OCI-LY7 (cell line): ENCODE measurements around the gene VWF. TPM values are rescaled to one million over a fixed set of nuclear protein-coding genes. Genes with fewer than 3 reads are reported as not detected.

Experiments
- BruUV-seq: library from RNA; stranded (reverse); fragments of 400-500 nt; replicated peaks from 2 replicates; lab custom pipeline; 2021; lab: Mats Ljungman, UMichigan
- CTCF ChIA-PET: fragments of 300-600 bp; sonication (Branson Sonifier 250); formaldehyde crosslinking; loops from one replicate; lab custom pipeline; 2022; ENCODE audit warnings: antibody characterized with exemption; ENCODE audit not compliant: unreplicated experiment; lab: Charles Lee
- POLR2A ChIA-PET: fragments of 300-600 bp; sonication (Branson Sonifier 250); formaldehyde crosslinking; loops from one replicate; lab custom pipeline; 2022; ENCODE audit warnings: antibody characterized with exemption; lab: Charles Lee
- DNase-seq: peaks from one replicate; pipeline ENCODE4 v3.0.0-alpha.2; 2015; ENCODE audit warnings: low spot score
- H2AFZ ChIP-seq: fragments of 200-600 bp; sonication (generic), shearing (Covaris generic); 2 replicates; pipeline ENCODE4 v1.6.1; 2014; ENCODE audit warnings: mild to moderate bottlenecking, antibody characterized with exemption, low read length, moderate library complexity
- H3K27ac ChIP-seq: fragments of 200-600 bp; sonication (generic); 2 replicates; pipeline ENCODE4 v1.5.1; 2014; ENCODE audit warnings: mixed run types, low read depth, mild to moderate bottlenecking, moderate library complexity, low read length, inconsistent platforms; ENCODE audit not compliant: poor library complexity, severe bottlenecking
- H3K36me3 ChIP-seq: fragments of 200-600 bp; sonication (generic); 2 replicates; pipeline ENCODE4 v1.6.1; 2014; ENCODE audit warnings: mild to moderate bottlenecking, antibody characterized with exemption, low read length, moderate library complexity, mixed read lengths; ENCODE audit not compliant: insufficient read depth
- H3K4me1 ChIP-seq: fragments of 200-600 bp; sonication (generic); 2 replicates; pipeline ENCODE4 v1.5.1; 2014; ENCODE audit warnings: mild to moderate bottlenecking, low read length; ENCODE audit not compliant: insufficient read depth, poor library complexity, severe bottlenecking
- H3K4me2 ChIP-seq: fragments of 200-600 bp; sonication (generic); 2 replicates; pipeline ENCODE4 v1.6.1; 2014; ENCODE audit warnings: mild to moderate bottlenecking, low read length
- H3K4me3 ChIP-seq: fragments of 200-600 bp; sonication (generic); 2 replicates; pipeline ENCODE4 v1.5.1; 2014; ENCODE audit warnings: mild to moderate bottlenecking, low read depth, low read length; ENCODE audit not compliant: poor library complexity, severe bottlenecking
- H3K79me2 ChIP-seq: fragments of 200-600 bp; sonication (generic); 2 replicates; pipeline ENCODE4 v1.6.1; 2016; ENCODE audit warnings: low read depth, mild to moderate bottlenecking, low read length, moderate library complexity, mixed read lengths; ENCODE audit not compliant: insufficient read depth
- H3K9me2 ChIP-seq: fragments of 200-600 bp; sonication (generic); 2 replicates; pipeline ENCODE4 v1.6.1; 2016; ENCODE audit warnings: mild to moderate bottlenecking, low read length, mixed read lengths; ENCODE audit not compliant: insufficient read depth
- H3K9me3 ChIP-seq: fragments of 200-600 bp; sonication (generic); 2 replicates; pipeline ENCODE4 v1.6.1; 2014; ENCODE audit warnings: mild to moderate bottlenecking, mixed run types, low read length, mixed read lengths
- H4K20me1 ChIP-seq: fragments of 200-600 bp; sonication (generic); 2 replicates; pipeline ENCODE4 v1.6.1; 2014; ENCODE audit warnings: mild to moderate bottlenecking, antibody characterized with exemption, low read length, moderate library complexity, mixed read lengths; ENCODE audit not compliant: insufficient read depth
- EZH2phosphoT487 ChIP-seq: fragments of 200-600 bp; sonication (generic); IDR thresholded peaks from 2 replicates; pipeline ENCODE4 v1.6.1; 2018; ENCODE audit warnings: low read depth, borderline replicate concordance, mild to moderate bottlenecking, mixed run types, antibody characterized with exemption, low read length, moderate library complexity, mixed read lengths
- intact Hi-C: fragments of 100-400 bp; cut with micrococcal nuclease; formaldehyde crosslinking; loops from one replicate; pipeline ENCODE4 v1.10.0; 2022; ENCODE audit not compliant: unreplicated experiment
- total RNA-seq, 2 experiments: library from RNA; depleted of rRNA in 1 of 2; stranded (reverse); fragments of >200 nt in 1 of 2; shearing (Covaris generic) in 1 of 2; gene quantifications; 2 replicates each; pipeline ENCODE4 v1.2.3, GENCODE V29; 2014 to 2022
- TF ChIP-seq, protein P1 (sequence below): fragments of 200-600 bp; sonication (generic); conservative IDR thresholded peaks from 2 replicates; pipeline ENCODE4 v1.5.1; 2014; ENCODE audit warnings: mild to moderate bottlenecking, antibody characterized with exemption, low read length, moderate library complexity, mixed read lengths

VWF gene
- total RNA-seq, 2 experiments from 2014 or later = 0.32 TPM; not detected in 1

DNA sequence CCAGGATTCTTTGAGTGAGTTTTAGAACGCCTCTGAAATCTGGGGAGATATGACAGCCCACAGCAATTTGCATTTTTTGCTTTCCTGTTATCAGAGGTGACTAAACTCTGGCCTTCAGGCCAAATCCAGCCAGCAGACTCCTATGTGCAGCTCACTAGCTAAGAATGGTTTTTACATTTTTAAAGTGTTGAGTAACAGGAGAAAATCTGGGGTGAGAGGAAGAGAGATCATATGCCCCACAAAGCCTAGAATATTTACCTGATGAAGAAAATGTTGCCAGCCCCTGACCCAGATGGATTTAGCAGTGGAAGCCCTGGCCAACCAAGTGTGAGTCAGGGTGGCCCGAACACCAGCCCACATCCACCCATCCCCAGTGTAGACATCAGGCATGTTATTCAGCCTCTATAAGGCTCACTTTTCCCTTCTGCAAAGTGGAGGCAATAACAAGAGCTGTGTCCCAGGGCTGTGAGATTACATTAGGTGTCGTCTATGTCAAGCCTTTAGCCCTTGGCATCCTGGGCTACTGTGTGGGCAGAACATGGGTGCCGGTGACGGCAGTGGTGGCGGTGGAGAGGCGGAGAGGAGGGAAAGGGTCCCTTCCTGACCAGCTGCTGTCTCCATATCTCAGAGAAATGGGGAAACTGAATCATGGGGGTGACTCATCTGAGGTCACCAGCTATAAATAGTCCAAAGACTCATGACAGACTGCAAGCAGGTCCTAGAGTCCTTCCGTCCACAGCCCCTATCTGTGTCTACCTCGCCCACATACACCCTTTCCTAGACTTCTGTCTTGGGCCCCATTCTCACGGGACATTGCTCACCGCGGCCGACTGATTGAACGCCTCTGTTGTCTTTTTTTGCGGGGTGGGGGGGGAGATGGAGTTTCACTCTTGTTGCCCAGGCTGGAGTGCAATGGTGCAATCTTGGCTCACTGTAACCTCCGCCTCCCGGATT is 43.1 kb upstream of the VWF start:
- POLR2A ChIA-PET = interaction anchor here (1.1 kb wide), 1 partner anchor 79 kb away, joined by 5 read pairs; no protein-coding TSS in a partner anchor

DNA sequence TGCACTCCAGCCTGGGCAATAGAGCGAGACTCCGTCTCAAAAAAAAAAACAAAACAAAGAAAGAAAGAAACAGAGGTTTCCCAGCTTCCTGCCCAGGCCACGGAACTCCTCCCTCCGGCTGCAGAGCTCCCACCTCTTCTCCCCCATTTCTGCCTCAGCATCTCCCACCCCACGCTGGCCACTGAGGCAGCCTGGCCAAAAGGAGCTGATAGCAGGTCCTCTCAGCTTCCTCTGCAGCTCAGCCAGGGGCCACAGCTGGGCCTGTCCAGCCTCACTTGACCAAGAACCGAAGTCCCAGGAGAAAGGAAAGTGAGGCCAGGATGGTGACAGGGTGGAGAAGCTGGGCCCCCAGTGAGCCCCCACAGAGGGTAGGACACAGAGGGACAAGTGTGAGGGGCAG is 42.3 kb upstream of the VWF start:
- ChIA-PET CTCF (no interaction called here), POLR2A (interaction anchor here (1.1 kb wide), 1 partner anchor 78 kb away, joined by 5 read pairs; no protein-coding TSS in a partner anchor)
- Histone ChIP-seq H3K4me2 (no peak overlapping the region), H3K36me3 (no peaks in the 10 kb centered on the region), H3K27ac (no peak overlapping the region), H3K79me2 (no peaks in the 10 kb centered on the region), H2AFZ (no peak overlapping the region), H3K4me1 (no peaks in the 10 kb centered on the region), H3K4me3 (no peak overlapping the region), H4K20me1 (no peaks in the 10 kb centered on the region), H3K9me3 (no peaks in the 10 kb centered on the region), H3K9me2 (no peaks in the 10 kb centered on the region)
- intact Hi-C loops = no loop called here
- no peak for TF ChIP-seq EZH2phosphoT487
- TF ChIP-seq, protein P1, sequence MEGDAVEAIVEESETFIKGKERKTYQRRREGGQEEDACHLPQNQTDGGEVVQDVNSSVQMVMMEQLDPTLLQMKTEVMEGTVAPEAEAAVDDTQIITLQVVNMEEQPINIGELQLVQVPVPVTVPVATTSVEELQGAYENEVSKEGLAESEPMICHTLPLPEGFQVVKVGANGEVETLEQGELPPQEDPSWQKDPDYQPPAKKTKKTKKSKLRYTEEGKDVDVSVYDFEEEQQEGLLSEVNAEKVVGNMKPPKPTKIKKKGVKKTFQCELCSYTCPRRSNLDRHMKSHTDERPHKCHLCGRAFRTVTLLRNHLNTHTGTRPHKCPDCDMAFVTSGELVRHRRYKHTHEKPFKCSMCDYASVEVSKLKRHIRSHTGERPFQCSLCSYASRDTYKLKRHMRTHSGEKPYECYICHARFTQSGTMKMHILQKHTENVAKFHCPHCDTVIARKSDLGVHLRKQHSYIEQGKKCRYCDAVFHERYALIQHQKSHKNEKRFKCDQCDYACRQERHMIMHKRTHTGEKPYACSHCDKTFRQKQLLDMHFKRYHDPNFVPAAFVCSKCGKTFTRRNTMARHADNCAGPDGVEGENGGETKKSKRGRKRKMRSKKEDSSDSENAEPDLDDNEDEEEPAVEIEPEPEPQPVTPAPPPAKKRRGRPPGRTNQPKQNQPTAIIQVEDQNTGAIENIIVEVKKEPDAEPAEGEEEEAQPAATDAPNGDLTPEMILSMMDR = no peak
- BruUV-seq = no TSS peak
- DNase-seq = no peak

More for the DNA sequence above, 43.1 kb upstream of the VWF start:
- Histone ChIP-seq H3K9me2 (no peaks in the 10 kb centered on the region), H4K20me1 (no peaks in the 10 kb centered on the region), H2AFZ (no peak overlapping the region), H3K9me3 (no peaks in the 10 kb centered on the region), H3K4me1 (no peaks in the 10 kb centered on the region), H3K36me3 (no peaks in the 10 kb centered on the region), H3K4me3 (no peak overlapping the region), H3K79me2 (no peaks in the 10 kb centered on the region), H3K27ac (no peak overlapping the region), H3K4me2 (no peak overlapping the region)
- TF ChIP-seq EZH2phosphoT487 = no peak
- TF ChIP-seq, protein P1 = no peak
- BruUV-seq = no TSS peak
- intact Hi-C loops = no loop called here
- no peak for DNase-seq
- CTCF ChIA-PET = no interaction called here

DNA sequence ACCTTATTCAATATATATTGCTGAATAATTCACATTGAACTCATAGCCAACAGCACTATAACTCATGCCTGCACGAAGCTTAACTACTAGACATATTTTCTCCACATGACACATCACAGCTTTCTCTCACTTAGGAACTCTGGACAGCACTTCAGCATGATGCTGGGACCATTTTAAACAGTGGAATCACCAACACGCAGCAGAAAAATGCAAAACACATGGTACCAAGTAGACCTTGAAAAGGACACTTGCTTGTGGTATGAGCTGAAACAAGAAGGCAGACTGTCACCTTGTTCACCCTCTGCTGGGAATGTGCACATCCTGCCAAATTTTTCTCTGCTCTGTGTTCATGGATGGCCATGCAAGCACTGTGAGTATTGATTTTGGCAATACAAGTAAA is 40.9 kb upstream of the VWF start:
- DNase-seq = no peak
- POLR2A ChIA-PET = interaction anchor here (0.6 kb wide), 1 partner anchor 29 kb away, joined by 8 read pairs; no protein-coding TSS in a partner anchor
- BruUV-seq = no TSS peak

More for the DNA sequence above, 40.9 kb upstream of the VWF start:
- Histone ChIP-seq H3K9me2 (no peaks in the 10 kb centered on the region), H3K36me3 (no peaks in the 10 kb centered on the region), H3K4me2 (no peak overlapping the region), H3K4me1 (no peaks in the 10 kb centered on the region), H4K20me1 (no peaks in the 10 kb centered on the region), H3K27ac (no peak overlapping the region), H2AFZ (no peak overlapping the region), H3K4me3 (no peak overlapping the region), H3K9me3 (no peaks in the 10 kb centered on the region), H3K79me2 (no peaks in the 10 kb centered on the region)
- TF ChIP-seq, protein P1 = no peak
- no peak for TF ChIP-seq EZH2phosphoT487
- intact Hi-C loops = no loop called here
- CTCF ChIA-PET = no interaction called here
